UCSD-AML1 (cell line): ENCODE measurements around the gene APOD.
"Not testable (repeated sequence)": the region's sequence is repeated elsewhere in the genome, so short reads cannot be mapped to it uniquely, and the experiment has no call there.

Experiments
- DNase-seq: peaks from one replicate; lab custom pipeline; 2025; ENCODE audit not compliant: unreplicated experiment; lab: John Stamatoyannopoulos, UW

Gene APOD

DNA sequence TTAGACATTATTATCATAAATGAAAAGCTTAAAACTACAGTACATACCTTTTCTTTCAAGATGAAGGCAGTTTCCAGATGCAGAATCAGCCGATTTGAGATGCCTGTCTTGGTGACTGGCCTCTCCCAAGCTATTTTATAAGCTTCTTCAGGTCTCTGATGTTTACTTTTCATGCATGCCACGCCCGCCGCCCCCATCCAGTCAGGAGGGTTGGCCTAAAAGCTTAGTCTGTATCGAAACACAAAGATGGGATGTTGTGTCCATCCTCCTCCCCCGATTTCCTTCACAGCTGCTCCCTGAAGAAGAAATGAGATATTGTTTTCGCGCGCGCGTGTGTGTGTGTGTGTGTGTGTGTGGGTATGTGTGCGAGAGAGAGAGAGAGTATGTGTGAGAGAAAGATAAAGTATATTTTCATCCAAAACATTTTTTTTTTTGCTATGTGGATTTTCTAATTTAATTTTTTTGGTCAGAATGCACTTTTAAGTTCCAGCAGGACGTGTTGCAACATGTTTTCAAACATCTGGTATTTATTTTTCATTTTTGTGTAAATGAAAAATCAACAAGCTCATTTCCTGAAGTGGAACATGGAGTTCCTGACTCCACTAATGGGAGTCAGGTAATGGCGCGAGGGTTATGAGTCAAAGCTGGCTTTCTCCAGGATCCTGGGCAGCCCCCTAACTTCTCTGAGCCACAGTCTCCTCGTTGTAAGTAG lies at the start of gene APOD:
Gene APOD (minus strand): TSS at position 110 of the 712 bp plus-strand sequence. CDS start 4,479 bp downstream, outside the sequence.
- DNase-seq, result no peak

- DNase-seq, result not testable (repeated sequence)
These were observed 49.6 kb upstream of the APOD start for GRCh38 chr3:195633351-195633750.

DNA sequence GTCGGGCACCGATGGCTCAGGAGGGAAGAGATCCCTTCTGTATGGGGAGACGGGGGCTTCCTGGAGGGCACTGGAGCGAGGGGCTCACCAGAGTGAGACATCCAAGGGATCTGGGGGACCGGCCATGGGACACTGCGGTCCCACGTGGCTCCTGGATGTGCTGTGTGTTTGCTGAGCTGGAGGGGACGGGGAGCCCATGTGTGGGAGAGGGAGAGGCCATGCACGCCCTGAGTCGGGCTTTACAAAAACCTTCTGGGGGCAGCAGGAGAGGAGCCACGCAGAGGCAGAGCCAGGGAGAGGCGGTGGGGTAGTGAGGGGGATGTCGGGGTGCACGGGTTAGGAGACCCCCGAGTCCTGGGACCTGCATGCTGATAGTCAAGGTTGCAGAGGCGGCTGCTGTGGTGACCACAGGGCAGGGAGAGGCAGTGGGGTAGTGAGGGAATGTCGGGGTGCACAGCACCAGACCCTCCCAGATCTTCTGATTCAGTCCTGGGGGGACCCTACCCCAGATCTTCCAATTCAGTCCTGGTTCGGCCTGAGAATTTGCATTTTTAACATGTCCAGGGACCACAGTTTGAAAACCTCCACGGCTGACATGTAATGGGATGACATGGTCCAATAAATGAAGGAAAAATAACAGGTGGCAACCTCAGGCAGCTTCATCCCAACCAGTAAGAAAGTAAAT lies 48.9 kb upstream of the APOD start:
- not testable (repeated sequence) for DNase-seq

DNA sequence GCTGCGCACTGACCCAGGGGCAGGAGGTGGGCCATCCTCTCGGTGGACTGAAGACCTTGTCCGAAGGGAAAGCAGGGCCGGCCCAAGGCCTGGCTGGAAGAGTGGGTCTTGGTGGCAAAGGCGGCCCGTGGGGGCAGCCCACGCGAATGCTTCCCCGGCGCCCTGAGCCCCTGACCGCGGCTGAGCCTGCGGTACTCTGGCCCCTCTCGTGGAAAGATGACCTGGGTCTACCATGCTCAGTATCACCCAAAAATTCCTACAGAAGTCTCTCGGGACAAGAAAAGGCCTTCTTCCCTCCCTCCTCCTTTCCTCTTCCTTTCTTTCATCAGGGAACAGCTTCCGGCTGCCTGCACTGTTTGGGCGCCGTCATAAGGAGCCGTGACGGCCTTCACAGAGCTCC lies 48.3 kb upstream of the APOD start:
- not testable (repeated sequence) for DNase-seq

GRCh38 chr3:195630938-195631495 lies 47.3 kb upstream of the APOD start:
- DNase-seq, result not testable (repeated sequence)

DNA sequence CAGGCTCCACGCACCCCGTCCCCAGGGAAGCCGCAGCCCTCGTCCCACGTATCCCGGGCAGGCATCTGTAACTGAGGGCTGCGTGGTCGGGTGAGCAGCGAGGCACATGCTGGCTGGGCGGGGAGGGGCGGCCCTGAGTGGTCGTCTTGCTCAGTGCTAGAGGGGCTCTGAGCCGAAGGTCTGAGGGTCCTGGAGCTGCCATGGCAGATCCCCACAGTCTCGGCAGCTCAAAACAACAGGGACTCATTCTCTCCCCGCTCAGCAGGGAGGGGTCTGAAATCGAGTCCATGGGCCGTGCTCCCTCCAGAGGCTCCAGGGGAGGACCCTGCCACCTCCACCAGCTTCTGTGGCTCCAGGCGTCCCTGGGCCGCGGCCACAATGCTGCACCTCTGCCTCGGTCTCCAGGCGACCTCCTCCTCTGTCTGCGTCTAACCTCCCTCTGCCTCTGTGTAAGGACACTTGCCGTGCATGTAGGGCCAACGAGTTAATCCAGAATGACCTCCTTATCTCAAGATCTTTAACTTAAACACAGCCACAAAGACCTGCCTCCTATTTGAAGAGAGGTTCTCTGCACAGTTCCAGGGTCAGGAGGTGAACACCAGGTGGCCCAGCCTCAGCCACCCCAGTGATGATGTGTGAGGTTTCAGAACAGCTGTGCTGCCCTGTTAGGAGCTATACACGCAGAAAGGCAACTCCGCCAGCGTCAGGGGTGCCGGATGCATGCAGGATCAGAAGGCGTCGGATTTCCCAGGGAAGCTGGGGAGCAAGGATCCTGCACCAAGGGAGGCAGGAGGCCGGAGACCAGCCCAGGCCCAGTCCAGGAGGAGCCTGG lies 46.6 kb upstream of the APOD start:
- DNase-seq, result not testable (repeated sequence)

GRCh38 chr3:195629682-195630081 lies 45.9 kb upstream of the APOD start:
- DNase-seq, result not testable (repeated sequence)

DNA sequence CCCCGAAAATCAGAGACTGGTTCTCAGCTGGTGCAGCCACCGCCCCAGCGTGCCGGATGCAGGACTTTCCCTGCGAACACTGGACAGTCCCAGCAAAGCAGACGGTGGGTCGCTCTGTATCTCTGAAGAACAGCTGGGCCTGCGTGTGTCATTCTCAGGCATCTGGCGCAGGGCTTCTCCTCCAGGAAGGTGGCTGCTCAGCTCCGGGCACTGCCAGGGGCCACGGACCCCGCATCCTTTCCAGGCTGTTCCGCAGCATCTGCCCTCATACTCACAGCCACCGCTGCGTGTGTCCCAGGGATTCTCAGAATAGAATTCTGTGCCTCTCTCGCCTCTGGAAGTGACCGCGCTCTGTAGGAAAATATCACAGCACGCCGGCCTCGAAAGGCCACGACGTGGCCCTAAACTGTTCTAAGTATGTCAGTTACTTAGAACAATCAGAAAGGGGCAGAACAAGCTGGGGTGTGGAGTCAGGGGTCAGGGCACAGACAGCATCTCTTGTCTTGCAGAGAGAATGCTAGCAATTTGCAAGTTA lies 44.7 kb upstream of the APOD start:
- not testable (repeated sequence) for DNase-seq

GRCh38 chr3:195627515-195628385 lies 44.0 kb upstream of the APOD start:
- DNase-seq, result not testable (repeated sequence)

DNA sequence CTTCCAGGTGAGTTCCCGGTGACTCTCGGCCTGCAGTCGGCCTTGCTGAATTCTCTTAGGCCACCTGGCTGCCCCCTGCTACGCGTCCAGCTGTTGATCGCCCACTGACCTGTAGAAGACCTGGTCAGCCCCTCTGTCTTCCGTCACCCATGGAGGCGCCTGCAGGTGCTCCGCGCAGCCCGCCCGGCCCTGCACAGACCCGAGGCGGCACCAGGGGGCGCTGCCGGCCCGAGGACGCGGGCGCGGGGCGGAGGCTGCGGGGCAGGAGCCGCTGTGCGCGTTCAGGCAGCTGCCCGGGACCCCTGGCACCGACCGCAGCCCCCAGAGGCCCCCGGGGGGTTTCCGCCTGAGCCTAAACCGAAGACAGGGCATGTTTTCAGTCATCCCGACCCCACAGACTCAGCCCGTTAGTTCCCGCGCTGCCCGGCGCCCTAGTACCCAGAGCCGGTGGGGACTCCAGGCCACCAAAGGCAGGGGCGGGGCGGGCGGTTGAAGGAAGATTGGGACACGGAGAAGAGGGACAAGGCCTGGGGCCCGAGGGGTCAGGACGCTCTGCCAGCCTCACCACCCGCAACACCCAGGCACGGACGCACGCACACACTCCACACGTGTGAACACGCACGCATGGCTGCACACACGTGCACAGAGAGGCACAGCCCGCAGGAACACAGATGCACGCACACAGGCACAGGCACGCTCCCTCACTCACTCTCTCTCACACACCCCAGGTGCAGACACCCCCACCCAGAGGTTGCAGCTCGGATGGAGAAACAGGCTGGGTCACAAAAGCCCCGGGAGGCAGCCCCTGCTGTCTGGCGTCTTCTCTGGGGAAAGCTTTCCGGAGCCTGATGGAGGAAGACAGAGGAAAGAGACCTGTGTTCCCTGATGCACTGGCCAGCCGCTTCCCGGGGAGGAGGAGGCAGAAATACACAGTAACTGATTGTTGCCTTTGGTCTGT lies 41.1 kb upstream of the APOD start:
- DNase-seq, result not testable (repeated sequence)

DNA sequence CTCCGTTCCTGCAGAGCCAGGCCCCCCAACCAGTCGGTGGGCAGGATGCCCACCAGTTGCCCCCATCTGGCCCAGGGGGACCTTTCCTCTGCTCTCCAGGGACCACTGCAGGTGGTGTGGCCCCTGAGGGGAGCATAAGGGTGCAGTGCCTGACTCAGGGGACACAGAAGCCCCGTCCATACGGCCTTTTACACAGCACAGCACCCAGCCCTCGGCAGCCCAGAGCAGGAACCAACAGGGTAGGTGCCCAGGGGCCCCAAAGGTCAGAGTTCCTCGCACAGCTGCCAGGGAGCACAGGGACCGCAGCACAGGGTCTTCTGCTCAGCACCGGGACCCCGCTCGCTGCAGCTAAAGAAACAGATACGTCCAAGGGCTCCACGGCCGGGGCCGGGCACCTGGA lies 40.4 kb upstream of the APOD start:
- DNase-seq, result not testable (repeated sequence)

DNA sequence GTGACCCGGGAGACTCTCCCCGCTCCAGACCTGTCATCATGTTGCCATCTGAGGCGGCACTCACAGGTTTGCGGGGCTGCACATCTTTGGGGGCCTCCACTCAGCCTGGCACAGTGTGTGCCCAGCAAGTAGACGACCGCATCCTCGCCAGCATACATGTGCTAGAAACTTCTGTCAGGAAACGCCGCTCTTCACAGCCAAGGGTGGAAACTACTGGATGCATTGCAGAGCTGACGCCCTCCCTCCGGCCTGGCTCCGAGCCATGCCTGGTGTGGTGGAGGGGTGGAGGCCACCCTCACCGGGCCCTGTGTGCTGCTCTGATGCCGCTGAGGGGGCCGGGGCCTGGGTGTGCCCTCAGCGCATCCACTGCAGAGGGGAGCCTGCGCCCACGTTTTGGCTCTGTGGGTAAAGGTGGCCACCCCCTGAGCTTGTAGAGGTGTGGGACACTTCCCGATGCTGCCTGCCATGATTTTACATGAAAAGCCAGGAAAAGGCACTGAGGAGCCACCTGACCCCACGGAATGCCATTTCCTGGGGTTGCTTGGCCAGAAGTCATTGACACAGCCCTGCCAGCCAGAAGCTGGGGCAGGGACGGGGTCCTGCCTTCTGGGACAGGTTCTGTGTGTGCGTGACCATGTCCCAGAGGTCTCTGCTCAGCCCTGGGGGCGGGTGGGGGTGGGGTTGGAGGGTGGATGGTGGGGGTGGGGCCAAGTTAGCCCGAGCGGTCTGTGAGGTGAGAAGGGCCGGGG lies 39.7 kb upstream of the APOD start:
- not testable (repeated sequence) for DNase-seq

GRCh38 chr3:195622523-195623170 lies 38.9 kb upstream of the APOD start:
- DNase-seq, result not testable (repeated sequence)

- DNase-seq, result not testable (repeated sequence)
These were observed 38.3 kb upstream of the APOD start for GRCh38 chr3:195622012-195622411.

- not testable (repeated sequence) for DNase-seq
These were observed 37.4 kb upstream of the APOD start for GRCh38 chr3:195621095-195621494.

GRCh38 chr3:195620476-195620875 lies 36.7 kb upstream of the APOD start:
- not testable (repeated sequence) for DNase-seq

- DNase-seq, result not testable (repeated sequence)
These were observed 36.0 kb upstream of the APOD start for GRCh38 chr3:195619591-195620369.
